Fibroblast of skin of left biceps (primary cell): ENCODE measurements around the gene SNAPIN.
"Not testable (repeated sequence)": the region's sequence is repeated elsewhere in the genome, so short reads cannot be mapped to it uniquely, and the experiment has no call there.

Experiments used
- DNase-seq, 2 experiments: peaks; one replicate each; pipeline ENCODE4 v3.0.0-alpha.2; 2013; ENCODE audit warnings: low read depth in 2 of 2

The SNAPIN gene

DNA sequence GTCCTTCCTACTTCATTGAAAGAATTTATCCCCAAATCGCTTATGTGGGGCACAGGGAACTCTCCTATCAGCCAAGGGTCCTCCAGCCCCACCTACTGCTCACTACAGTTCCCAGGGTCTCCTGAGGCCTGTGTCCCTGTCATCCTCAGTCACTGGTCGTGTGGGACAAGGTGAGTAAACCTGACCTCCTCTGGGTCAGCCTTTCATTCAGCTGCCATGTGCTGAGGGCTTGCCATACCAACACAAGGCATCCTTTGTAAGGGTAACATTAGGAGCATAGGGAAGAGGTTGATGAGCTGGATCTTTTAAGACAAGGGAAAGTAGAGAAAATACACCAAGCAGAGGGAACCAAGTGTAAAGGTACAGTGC lies 11.2 kb upstream of the SNAPIN start:
- no peak for DNase-seq

DNA sequence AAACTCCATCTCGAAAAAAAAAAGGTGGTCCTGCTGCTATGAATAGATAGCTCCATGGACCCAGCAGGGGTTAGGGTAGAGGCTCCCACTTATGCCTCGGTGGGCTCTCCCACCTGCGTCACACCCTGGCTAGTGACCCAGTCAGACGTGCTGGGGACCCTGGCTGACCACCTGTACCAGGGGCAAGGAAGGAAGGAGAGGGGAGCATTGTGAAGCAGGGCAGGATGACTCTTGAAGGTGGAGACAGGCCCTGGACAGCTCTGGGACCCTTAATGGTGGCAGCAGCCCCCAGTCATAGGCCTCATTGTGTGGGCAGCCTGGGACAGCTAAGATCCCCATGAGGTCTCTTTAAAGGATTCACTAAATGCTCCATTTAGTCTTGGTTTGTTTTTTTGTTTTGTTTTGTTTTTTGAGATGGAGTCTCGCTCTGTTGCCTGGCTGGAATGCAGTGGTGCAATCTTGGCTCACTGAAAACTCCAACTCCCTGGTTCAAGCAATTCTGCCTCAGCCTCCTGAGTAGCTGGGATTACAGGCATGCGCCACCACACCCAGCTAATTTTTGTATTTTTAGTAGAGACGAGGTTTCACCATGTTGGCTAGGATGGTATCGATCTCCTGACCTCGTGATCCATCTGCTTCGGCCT lies 10.4 kb upstream of the SNAPIN start:
- DNase-seq = no peak

DNA sequence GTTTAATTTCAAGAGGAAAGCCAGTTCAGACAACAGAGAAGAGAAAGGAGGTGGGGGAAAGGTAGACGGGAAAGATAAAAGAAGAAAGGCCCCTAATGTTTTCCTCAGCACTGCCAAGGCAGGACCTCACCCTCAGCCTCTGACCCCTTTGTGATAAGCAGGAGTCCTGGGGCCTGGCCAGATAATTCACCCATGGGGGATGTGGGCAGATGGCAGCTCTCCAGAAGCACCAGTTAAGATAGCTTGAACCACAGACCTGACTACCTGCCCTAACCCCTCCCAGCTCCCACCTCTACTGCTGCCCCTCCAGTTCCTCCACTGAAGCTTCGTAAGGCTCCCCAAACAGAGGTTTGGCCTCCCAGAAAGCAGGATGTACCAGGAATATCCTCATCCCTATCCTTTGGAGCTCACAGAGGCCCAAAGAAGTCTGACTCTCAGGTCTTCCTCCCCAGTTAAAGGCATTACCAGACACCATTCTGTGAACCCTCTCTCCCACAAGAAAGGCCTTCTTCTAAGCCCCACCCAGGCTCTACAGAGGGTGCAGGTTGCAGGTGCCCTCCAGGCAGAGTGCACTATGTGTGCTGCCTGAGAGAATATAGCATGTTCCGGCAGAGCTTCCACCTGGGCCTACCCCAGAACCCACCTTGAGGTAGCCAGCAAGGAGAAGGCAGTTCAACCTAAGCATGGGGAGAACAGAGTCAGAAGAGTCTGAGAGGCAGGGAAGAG lies 9.2 kb upstream of the SNAPIN start:
- no peak for DNase-seq

DNA sequence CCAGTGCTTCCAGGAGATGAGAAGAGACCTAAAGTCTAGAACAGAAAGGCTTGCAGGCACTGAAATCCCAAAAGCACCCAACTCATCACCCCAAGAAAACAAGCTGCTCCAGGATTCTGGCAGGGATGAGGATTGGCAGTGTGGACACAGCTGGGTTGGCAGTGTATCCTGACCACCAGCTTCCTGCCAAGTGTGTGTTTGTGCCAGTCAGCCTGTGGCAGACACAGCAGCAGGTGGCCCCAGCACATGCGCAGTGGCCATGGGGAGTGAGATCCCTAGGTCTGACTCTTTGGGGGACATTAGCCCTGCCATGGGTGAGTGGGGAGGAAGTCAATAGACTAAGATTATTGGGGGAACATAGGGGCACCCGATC lies 8.7 kb upstream of the SNAPIN start:
- no peak for DNase-seq

DNA sequence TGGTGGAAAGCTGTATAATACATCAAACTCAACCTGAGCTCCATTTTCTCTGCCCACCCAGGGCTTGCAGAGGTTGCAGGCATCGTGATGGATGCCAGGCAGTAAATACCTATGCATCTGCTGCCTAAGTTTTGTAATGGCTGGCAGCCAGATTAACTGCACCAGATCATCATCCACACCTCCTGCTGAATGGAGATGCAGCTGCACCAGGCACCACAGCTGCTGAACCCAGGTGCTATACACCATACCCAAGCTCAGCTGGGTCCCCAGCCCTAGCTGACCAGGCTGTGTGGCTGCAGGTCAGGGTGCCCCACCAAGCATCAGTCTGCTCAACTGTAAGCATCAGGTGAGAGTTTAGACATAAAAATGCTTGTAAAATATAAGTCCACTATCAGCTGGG lies 6.7 kb upstream of the SNAPIN start:
- no peak for DNase-seq

DNA sequence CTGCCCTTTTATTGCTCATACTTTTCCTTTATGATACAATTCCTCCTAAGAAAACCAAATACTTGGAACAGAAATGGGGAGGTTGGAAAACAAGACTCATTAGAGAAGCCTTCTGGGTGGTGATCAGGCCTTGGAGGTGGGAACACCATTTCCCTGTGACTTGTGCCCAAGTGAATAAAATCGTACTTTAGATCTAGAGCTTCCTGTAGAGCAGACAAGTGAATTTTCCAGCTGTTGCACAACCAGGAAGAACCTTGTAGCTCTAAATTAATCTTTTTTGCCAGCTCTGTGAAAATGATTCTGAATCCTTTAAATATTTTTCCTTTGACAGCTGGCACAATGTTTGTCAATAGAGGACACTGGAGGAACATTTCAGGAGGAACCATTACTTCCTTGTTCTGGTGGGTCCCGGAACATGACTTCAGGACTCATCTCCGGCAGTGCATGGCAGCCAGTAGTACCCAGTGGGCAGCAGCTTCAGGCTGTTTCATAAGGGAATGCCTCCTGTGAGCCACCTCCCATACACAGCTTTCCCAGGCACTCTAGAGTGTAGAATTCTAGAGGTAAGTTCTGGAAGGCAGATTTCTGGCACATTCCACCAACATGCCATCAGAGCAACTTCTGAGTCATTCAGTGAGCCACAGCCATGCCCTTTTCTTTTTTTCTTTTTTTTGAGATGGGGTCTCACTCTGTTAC lies 5.5 kb upstream of the SNAPIN start:
- no peak for DNase-seq

DNA sequence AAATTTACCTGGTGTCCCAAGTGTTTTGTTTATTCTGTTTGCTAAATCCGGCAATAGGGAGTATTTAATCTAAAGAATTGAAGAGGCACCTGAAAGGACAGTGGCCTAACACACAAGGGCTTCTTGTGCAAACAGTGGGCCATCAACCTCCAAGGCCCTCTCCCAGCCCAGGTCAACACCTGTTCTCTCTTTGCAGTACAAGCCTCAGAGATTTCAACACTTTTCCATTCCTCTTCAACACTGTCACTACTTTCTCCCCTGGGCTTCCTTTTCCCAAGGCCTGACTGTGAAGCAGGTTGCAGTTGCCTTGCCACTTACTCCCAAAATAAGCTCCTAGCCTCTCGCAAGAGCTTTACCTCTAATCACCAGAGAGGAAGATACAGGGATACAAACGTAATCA lies 3.2 kb upstream of the SNAPIN start:
- DNase-seq = no peak

DNA sequence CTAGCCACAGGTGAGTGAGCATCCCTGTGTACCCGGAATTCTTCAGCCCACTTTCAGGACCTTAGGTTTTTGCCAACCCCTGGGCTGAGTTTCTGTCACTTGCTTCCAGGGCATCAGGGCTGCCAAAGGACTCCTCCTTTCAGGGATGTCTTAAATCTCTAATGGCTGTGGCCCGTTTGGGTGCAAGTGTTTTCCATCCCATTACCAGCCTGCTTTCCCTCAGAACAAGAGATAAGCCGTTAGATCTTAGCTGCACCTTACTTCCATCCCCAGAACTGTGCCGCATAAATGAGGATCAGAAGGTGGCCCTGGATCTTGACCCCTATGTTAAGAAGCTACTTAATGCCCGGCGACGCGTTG lies 652 bp downstream of the SNAPIN start:
- no peak for DNase-seq

DNA sequence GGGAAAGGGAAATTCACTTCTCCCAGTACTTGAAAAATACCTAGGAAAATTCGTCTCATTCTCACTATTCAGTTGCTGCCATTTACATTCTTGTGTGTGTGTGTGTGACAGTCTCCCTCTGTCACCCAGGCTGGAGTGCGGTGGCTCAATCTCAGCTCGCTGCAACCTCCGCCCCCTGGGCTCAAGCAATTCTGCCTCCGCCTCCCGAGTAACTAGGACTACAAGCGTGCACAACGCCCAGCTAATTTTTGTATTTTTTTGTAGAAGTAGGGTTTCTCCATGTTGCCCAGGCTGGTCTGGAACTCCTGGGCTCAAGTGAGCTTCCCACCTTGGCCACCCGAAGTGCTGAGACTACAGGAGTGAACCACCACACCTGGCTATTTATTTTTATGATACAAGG lies 1.2 kb downstream of the SNAPIN start:
- no peak for DNase-seq

DNA sequence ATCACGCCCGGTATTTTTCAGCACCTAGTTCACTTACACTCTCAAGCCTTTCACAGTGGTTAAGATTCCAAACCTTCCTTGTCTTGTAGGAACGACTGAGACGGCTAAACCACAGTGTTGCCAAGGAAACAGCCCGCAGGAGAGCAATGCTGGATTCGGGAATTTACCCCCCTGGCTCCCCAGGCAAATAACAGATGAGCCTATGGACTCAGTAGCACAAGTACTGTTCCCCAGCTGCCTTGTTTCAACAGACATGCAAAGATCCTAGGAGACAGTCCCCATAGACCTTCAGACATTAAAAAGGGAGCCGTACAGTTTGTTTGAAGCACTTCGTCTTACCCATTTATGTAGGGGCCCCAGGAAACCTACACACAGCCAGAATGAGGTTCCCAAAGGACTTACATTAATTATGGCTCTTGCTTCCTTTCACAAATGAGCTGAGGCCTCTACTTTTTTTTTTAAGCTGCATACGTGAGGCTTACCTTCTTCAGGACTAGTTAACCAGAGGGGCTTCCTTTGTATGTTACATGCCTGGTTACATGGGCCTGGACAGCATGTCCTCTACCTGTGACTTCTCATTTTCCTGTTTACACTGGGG lies 2.7 kb downstream of the SNAPIN start:
- DNase-seq = no peak

DNA sequence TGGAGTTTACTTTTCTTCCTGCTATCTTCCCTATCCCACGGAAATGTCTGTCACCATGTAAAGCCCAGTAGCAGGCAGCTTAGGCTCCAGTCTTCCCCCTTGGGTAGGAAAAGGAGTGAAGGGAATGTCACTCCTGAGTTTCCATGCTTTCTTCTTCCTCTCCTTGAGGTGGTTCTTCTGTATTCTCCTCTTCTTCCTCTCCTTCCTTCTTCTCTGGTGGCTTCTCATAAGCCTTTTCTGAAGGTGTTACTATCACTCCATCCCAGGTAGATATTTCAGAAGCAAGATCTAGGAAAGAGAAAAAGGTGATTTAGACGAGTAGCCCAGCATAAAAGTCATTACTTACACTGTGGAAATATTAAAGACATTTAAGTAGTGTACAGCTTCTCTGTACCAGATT lies 3.8 kb downstream of the SNAPIN start:
- DNase-seq = no peak

DNA sequence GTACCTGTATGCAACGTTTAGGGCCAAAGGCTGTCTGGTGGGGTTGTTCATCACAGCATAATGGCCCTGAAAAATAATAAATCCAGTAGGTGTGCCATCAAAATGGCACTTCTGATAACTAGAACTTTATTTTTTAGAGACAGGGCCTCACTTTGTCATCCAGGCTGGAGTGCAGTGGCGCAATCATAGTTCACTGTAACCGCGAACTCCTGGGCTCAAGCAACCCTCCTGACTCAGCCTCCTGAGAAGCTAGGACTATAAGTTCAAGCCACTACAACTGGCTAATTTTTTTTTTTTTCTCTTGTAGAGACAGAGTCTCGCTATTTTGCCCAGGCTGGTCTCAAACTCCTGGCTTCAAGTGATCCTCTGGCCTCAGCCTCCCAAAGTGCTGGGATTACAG lies 4.7 kb downstream of the SNAPIN start:
- DNase-seq = no peak

DNA sequence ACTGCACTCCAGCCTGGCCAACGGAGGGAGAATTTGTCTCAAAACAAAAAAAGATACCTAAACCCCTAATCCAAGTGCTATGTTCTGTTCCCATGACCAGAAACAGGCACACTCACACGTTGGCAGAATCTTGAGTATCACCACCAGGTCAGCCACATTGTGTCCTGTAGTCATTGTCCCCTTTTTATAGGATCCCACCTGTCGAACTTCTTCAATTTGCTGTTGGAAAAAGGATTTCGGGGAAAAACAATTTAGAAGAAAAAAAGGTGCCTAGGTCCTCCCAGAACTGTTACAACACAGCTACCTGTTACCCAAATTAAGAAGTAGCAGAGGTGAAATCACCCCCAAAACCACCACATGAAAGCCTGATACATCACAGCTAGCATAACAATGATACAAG lies 8.9 kb downstream of the SNAPIN start:
- DNase-seq = no peak

DNA sequence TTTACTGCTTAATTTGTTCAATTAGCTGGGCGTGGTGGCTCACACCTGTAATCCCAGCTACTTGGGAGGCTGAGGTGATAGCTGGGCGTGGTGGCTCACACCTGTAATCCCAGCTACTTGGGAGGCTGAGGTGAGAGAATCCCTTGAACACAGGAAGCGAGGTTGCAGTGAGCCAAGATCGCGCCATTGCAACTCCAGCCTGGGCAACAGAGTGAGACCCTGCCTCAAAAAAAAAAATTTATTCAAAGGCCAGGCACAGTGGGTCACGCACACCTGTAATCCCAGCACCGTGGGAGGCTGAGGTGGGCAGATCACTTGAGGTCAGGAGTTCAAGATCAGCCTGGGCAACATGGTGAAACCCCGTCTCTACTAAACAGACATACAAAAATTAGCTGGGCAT lies 10.2 kb downstream of the SNAPIN start:
- DNase-seq = not testable (repeated sequence)

DNA sequence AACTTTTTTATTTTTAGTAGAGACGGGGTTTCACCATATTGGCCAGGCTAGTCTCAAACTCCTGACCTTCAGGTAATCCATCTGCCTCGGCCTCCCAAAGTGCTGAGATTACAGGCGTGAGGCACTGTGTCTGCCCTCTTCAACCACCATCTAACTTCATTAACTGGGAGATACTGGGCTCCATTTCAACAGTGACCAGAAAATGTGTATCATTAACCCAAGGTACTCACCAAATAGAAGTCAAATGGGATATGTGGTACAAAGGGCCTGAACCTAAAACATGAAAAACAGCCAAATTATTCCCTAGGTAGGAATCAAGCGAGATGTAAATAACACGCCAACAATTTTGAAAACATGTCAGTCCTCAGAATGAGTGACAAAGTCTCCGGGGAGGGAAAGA lies 11.1 kb downstream of the SNAPIN start:
- DNase-seq = no peak

DNA sequence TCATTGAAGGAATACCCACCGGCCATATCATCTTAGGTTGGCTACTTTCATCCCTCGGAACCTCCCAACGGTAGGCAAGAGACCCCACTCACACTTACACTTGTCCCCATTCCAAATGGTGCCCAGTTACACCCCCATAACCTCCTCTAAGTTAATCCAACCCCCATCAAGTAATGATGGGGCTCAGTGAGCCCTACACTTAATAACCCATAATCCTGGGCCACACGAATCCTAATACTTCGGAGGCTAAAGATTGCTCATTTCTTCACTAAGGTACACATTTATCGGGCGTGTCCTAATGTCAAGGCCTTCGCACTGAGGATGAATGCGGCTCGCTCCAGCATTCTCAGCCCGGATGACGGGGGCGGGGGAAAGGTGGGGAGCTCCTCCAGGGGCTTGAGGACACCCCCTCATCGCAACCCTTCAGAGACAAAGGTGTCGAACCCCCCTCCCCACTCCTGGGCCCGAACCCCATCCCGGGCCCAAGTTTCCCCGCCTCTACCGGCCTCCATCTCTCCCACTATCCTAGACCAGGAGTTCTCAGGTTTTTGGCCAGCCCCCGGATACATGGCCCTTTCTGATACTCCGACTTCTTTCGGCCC lies 11.9 kb downstream of the SNAPIN start:
- DNase-seq = no peak

DNA sequence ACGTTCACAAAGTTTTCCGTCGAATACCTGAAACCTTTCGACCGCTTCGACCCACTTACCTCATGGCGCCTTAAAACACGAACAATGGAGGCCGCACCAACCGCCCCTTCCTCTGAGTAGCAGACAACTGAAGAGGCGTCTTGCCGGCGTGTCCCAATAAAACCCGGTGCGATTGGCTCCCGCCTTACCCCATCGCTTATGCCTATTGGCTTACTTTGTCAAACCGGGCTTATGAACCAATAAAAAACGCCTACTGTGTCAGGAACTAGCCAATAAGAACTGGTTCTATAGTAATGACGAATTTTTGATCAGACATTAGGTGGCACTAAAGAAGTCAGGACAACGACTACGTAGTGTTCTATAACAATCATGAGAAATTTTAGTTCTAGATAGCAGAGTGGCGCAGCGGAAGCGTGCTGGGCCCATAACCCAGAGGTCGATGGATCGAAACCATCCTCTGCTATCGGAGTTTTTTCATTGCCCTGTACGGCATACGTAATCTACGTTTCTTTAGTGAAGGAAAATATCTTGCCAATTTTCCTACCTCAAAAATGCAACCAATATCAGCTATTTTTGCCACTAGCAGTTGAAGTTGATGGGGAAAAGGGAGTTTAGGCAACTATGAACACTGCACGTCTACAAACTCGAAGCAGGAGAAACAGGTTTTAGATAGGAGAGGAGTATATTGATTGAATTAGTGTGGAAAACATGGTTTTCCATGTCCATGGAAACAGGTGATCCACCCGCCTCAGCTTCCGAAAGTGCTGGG lies 12.5 kb downstream of the SNAPIN start, which contains the start of gene ILF2:
Gene ILF2, minus strand, starts transcription at position 135 of the 769 bp plus-strand sequence. Its CDS starts 71 bp downstream, at position 64.
- DNase-seq = peak; percentile 99

DNA sequence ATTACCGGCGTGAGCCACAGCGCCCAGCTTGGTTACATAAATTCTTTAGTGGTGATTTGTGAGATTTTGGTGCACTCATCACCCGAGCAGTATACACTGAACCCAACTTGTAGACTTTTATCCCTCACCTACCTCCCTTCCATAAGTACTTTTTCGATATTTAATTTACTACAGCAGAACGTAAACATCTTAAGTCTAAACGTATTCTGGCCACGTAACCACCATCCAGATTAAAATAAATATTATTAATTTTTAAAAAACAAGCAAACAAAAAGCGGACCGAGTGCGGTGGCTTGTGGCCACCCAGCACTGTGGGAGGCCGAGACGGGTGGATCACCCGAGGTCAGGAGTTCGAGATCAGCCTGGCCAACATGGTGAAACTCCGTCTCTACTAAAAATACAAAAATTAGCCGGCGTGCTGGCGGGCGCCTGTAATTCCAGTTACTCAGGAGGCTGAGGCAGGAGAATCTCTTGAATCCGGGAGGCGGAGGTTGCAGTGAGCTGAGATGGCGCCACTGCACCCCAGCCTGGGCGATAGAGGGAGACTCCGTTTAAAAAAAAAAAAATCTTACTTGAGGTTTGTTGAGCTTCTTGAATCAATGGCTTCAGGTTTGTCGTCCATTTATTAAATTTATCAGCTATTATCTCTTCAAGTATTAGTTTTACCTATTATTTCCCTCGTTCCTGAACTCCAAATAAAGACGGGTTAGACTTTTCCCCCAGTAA lies 13.3 kb downstream of the SNAPIN start:
- DNase-seq = not testable (repeated sequence)

DNA sequence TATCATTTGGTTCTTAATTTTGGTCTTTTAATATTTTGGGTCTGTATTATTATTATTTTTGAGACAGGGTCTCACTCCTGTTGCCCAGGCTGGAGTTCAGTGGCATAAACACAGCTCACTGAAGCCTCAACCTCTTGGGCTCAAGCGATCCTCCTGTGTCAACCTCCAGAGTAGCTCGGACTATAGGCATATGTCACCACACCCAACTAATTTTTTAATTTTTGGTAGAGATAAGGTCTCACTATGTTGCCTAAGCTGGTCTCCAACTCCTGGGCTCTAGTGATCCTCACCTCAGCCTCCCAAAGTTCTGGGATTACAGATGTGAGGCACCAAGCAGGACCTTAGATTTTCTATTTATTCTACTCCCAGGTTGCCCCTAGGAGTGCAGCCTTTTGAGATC lies 15.0 kb downstream of the SNAPIN start:
- DNase-seq = no peak

DNA sequence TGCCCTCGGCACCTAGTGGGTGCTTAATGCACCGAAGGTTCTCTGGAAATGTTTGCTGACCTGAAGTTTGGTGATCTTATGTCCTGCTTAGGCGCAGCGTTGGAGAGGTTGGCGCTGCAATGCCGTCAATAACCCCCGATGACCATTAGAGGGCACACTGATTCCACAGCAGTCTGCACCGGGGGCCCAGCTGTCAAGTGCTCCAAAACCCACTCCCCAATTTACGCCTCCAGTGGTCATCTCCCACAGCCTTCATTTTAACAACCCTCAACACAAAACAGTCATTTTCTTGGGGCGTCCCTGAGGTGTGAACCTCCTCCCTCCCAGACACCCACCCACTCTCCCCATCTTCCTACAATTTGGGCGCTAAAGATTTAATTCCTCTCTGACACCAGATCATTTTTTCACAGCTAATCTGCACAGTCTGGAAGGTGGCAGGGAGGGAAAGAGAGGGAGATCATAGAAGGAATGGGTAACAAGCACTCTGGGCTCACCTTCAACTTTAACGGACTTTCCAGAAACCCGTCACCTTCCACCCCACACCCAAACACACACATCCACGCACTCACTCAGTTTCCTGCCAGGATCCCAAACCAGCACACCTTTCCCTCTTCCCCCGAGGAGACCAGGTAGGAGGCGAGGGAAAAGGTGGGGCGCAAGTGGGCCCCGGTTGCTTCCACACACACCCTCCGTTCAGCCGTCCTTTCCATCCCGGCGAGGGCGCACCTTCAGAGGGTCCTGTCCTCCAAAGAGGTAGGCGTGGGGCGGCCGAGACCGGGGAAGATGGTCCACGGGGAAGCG lies 19.4 kb downstream of the SNAPIN start:
- no peak for DNase-seq
